CD1c-positive myeloid dendritic cell (primary cell): ENCODE data around the gene NDC1.
"Not testable (repeated sequence)": the region's sequence is repeated elsewhere in the genome, so short reads cannot be mapped to it uniquely, and the experiment has no call there.

Experiments
- DNase-seq: peaks from one replicate; pipeline ENCODE4 v3.0.0-alpha.2; 2016; ENCODE audit errors: extremely low spot score

NDC1 gene

GRCh38 chr1:53766194-53766742 lies 71.8 kb downstream of the NDC1 start:
- DNase-seq: no peak

- no peak for DNase-seq
These were observed 72.4 kb downstream of the NDC1 start for GRCh38 chr1:53765657-53766056.

GRCh38 chr1:53763911-53764310 lies 74.2 kb downstream of the NDC1 start:
- no peak for DNase-seq

- DNase-seq: no peak
These were observed 74.6 kb downstream of the NDC1 start for GRCh38 chr1:53763461-53763860.

- not testable (repeated sequence) for DNase-seq
These were observed 77.6 kb downstream of the NDC1 start for GRCh38 chr1:53760497-53760896.

- DNase-seq: no peak
These were observed 82.2 kb downstream of the NDC1 start for GRCh38 chr1:53755874-53756273.

- DNase-seq: peak; percentile 45
These were observed 83.4 kb downstream of the NDC1 start for GRCh38 chr1:53754484-53755312.

GRCh38 chr1:53752281-53752680 lies 85.8 kb downstream of the NDC1 start:
- no peak for DNase-seq

- no peak for DNase-seq
These were observed 90.3 kb downstream of the NDC1 start for GRCh38 chr1:53747841-53748240.

- DNase-seq: no peak
These were observed 97.4 kb downstream of the NDC1 start for GRCh38 chr1:53740621-53741105.

- peak; percentile 76 for DNase-seq
These were observed 98.9 kb downstream of the NDC1 start, which contains the start of gene GLIS1 for GRCh38 chr1:53739109-53739681. TSS of gene GLIS1 (minus strand) at chr1:53739164. CDS start at chr1:53738064, 1,100 bp downstream.

- DNase-seq: no peak
These were observed 99.6 kb downstream of the NDC1 start for GRCh38 chr1:53738205-53739108.

- no peak for DNase-seq
These were observed 100.4 kb downstream of the NDC1 start for GRCh38 chr1:53737648-53738204.

GRCh38 chr1:53736290-53736689 lies 101.8 kb downstream of the NDC1 start:
- DNase-seq: no peak

GRCh38 chr1:53735681-53736080 lies 102.4 kb downstream of the NDC1 start:
- no peak for DNase-seq

- no peak for DNase-seq
These were observed 102.8 kb downstream of the NDC1 start for GRCh38 chr1:53735261-53735660.

- DNase-seq: no peak
These were observed 103.4 kb downstream of the NDC1 start for GRCh38 chr1:53734650-53735211.

- DNase-seq: no peak
These were observed 104.0 kb downstream of the NDC1 start for GRCh38 chr1:53733975-53734649.

GRCh38 chr1:53733447-53733931 lies 104.6 kb downstream of the NDC1 start:
- no peak for DNase-seq

GRCh38 chr1:53732912-53733317 lies 105.2 kb downstream of the NDC1 start:
- no peak for DNase-seq
